Measurements from ENCODE around the gene ZSCAN31.

- TF ChIP-seq, protein P1, sequence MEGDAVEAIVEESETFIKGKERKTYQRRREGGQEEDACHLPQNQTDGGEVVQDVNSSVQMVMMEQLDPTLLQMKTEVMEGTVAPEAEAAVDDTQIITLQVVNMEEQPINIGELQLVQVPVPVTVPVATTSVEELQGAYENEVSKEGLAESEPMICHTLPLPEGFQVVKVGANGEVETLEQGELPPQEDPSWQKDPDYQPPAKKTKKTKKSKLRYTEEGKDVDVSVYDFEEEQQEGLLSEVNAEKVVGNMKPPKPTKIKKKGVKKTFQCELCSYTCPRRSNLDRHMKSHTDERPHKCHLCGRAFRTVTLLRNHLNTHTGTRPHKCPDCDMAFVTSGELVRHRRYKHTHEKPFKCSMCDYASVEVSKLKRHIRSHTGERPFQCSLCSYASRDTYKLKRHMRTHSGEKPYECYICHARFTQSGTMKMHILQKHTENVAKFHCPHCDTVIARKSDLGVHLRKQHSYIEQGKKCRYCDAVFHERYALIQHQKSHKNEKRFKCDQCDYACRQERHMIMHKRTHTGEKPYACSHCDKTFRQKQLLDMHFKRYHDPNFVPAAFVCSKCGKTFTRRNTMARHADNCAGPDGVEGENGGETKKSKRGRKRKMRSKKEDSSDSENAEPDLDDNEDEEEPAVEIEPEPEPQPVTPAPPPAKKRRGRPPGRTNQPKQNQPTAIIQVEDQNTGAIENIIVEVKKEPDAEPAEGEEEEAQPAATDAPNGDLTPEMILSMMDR (conservative IDR thresholded peaks at IDR 0.05; ENCODE audit: low read depth, low read length), result no peak
- TF ChIP-seq EZH2 (IDR thresholded peaks at IDR 0.05; ENCODE audit: borderline replicate concordance, low read depth, low read length, poor library complexity, severe bottlenecking), result no peak
Observed at GRCh38 chr6:28280595-28281287, 55.2 kb downstream of the ZSCAN31 start.

Data from A673 (cell line).